Measurements from ENCODE around the gene NOTCH1.
A peak's percentile ranks its signal among the peaks of the same experiment; 100 is the strongest.

NOTCH1 gene

DNA sequence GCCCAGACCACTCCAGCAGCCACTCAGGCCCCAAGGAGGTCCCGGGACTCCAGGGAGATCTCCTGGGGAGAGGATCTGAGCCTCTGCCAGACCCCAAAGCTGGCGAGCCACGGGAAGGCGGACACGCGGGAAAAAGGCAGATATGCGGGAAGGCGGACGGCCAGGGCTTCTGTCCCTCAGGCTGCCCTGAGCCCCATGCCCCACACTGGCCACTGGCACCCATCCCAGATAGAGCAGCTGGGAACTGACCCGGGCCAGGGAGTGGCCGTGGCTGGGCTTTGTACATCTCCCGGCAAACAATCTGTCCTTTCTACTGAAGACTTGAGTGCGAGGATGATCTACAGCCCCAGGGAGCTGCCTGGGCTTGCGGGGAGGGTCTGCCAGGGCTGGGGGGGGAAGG is 21.1 kb upstream of the NOTCH1 start (continued):
- TF ChIP-seq, protein P1, sequence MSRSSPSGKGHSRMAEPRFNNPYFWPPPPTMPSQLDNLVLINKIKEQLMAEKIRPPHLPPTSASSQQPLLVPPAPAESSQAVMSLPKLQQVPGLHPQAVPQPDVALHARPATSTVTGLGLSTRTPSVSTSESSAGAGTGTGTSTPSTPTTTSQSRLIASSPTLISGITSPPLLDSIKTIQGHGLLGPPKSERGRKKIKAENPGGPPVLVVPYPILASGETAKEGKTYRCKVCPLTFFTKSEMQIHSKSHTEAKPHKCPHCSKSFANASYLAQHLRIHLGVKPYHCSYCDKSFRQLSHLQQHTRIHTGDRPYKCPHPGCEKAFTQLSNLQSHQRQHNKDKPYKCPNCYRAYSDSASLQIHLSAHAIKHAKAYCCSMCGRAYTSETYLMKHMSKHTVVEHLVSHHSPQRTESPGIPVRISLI (tag by site-specific recombination; IDR thresholded peaks at IDR 0.05): no peak
- TF ChIP-seq, protein P2, sequence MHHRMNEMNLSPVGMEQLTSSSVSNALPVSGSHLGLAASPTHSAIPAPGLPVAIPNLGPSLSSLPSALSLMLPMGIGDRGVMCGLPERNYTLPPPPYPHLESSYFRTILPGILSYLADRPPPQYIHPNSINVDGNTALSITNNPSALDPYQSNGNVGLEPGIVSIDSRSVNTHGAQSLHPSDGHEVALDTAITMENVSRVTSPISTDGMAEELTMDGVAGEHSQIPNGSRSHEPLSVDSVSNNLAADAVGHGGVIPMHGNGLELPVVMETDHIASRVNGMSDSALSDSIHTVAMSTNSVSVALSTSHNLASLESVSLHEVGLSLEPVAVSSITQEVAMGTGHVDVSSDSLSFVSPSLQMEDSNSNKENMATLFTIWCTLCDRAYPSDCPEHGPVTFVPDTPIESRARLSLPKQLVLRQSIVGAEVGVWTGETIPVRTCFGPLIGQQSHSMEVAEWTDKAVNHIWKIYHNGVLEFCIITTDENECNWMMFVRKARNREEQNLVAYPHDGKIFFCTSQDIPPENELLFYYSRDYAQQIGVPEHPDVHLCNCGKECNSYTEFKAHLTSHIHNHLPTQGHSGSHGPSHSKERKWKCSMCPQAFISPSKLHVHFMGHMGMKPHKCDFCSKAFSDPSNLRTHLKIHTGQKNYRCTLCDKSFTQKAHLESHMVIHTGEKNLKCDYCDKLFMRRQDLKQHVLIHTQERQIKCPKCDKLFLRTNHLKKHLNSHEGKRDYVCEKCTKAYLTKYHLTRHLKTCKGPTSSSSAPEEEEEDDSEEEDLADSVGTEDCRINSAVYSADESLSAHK (tag by site-specific recombination; IDR thresholded peaks at IDR 0.05): no peak

GRCh38 chr9:136566553-136566895 is 20.7 kb upstream of the NOTCH1 start:
- TF ChIP-seq KLF8 (tag by site-specific recombination; IDR thresholded peaks at IDR 0.05) (no peak), ZNF837 (tag by site-specific recombination; IDR thresholded peaks at IDR 0.05) (no peak), ZNF157 (tag by site-specific recombination; IDR thresholded peaks at IDR 0.05) (no peak), BCL11B (tag by site-specific recombination; IDR thresholded peaks at IDR 0.05; ENCODE audit: low read depth) (no peak), ZNF202 (tag by site-specific recombination; IDR thresholded peaks at IDR 0.05; ENCODE audit: borderline replicate concordance) (no peak), ZNF596 (tag by site-specific recombination; IDR thresholded peaks at IDR 0.05) (no peak), ZBTB8A (tag by site-specific recombination; IDR thresholded peaks at IDR 0.05) (no peak), ZNF830 (tag by site-specific recombination; IDR thresholded peaks at IDR 0.05; ENCODE audit: low read depth) (no peak), YY1 (tag by site-specific recombination; IDR thresholded peaks at IDR 0.05) (no peak), ZNF23 (tag by site-specific recombination; IDR thresholded peaks at IDR 0.05; ENCODE audit: borderline replicate concordance) (no peak), ZNF324 (tag by site-specific recombination; IDR thresholded peaks at IDR 0.05) (no peak), FEZF1 (tag by site-specific recombination; IDR thresholded peaks at IDR 0.05) (no peak)
- no peaks in the 10 kb centered on the region for H3K9me3 ChIP-seq (ENCODE audit: control insufficient read depth, insufficient read depth, low read depth, low read length)
- no peaks in the 10 kb centered on the region for H3K36me3 ChIP-seq (ENCODE audit: control insufficient read depth in 2 of 2, insufficient read depth in 1 of 2, low read length in 2 of 2)
- CTCF ChIA-PET: no interaction called here
- H3K4me1 ChIP-seq (ENCODE audit: control insufficient read depth, insufficient read depth, low read length): no peaks in the 10 kb centered on the region
- H3K4me3 ChIP-seq (ENCODE audit: low read depth, low read length): no peak overlapping the region
- POLR2A ChIA-PET: no interaction called here
- H3K27ac ChIP-seq (ENCODE audit: extremely low read depth, low read depth, low read length): no peak overlapping the region

DNA sequence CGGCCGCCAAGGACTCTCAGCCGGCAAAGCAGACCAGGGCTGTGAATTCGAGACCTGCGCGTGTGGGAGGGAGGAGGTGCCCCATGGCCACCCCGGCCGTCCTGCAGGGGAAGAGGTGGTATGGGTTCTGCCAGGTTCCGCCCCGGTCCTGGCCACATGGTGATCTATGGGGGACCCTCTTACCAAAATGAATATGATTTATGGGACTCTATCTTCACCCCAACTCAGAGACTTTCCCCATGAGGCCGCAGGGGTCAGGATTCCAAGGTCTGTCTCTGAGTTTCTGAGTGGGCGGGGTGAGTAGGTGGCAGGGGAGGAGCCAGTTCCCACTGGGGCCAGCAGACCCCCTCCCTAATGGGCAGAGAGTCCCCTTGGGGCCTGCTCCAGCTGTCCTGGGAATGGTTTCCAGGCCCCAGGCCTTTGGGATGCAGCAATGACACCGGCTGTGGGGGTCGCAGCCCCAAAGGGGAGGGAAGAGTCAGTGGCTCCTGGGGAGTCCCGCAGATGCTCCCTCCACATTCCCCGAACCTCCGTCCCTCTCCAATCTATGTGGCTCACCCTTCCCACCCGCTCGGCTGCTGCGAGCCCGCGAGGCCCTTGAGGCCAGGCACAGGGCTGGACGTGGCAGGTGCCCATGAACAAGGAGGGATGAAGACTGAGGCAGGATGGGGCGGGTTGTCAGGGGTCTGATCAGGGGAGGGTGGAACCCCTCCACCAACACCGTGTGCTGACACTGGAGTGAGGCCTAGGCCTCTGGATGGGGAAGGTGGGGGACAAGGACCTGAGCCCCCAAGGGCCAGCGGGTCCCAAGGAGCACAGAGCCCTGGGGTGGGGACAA is 20.1 kb upstream of the NOTCH1 start:
- Histone ChIP-seq H3K9me3 (ENCODE audit: control insufficient read depth, insufficient read depth, low read depth, low read length) (no peaks in the 10 kb centered on the region), H3K4me1 (ENCODE audit: control insufficient read depth, insufficient read depth, low read length) (no peaks in the 10 kb centered on the region), H3K4me3 (ENCODE audit: low read depth, low read length) (no peak overlapping the region), H3K27ac (ENCODE audit: extremely low read depth, low read depth, low read length) (no peak overlapping the region), H3K36me3 (ENCODE audit: control insufficient read depth in 2 of 2, insufficient read depth in 1 of 2, low read length in 2 of 2) (no peaks in the 10 kb centered on the region)
- ChIA-PET POLR2A (no interaction called here), CTCF (interaction anchor here (1.3 kb wide), 1 partner anchor 10 kb away, joined by 3 read pairs; no protein-coding TSS in a partner anchor)
- peak; percentile 13; the same call in 1 of the 2 replicates for TF ChIP-seq SP2 (tag by site-specific recombination; IDR thresholded peaks at IDR 0.05)
- peak; percentile 72 for TF ChIP-seq EGR2 (tag by site-specific recombination; IDR thresholded peaks at IDR 0.05; ENCODE audit: low read depth)
- no peak for TF ChIP-seq ZNF777 (tag by site-specific recombination; IDR thresholded peaks at IDR 0.05; ENCODE audit: borderline replicate concordance)
- TF ChIP-seq, protein P3, sequence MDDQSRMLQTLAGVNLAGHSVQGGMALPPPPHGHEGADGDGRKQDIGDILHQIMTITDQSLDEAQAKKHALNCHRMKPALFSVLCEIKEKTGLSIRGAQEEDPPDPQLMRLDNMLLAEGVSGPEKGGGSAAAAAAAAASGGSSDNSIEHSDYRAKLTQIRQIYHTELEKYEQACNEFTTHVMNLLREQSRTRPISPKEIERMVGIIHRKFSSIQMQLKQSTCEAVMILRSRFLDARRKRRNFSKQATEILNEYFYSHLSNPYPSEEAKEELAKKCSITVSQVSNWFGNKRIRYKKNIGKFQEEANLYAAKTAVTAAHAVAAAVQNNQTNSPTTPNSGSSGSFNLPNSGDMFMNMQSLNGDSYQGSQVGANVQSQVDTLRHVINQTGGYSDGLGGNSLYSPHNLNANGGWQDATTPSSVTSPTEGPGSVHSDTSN (CRISPR knock-in tag; IDR thresholded peaks at IDR 0.05): 0 out of 2 replicates have a peak, but pooled peaks have one; percentile 35
- TF ChIP-seq ZFHX2 (tag by site-specific recombination; conservative IDR thresholded peaks at IDR 0.05): peak; percentile 87
- no peak for TF ChIP-seq ZBTB20 (tag by site-specific recombination; IDR thresholded peaks at IDR 0.05)
- TF ChIP-seq ZNF23 (tag by site-specific recombination; IDR thresholded peaks at IDR 0.05; ENCODE audit: borderline replicate concordance): no peak
